Gastrocnemius medialis (tissue), 4 donors: ENCODE results near the gene MYRF. TPM values are rescaled to one million over a fixed set of nuclear protein-coding genes. Genes with fewer than 3 reads are reported as not detected.

Experiments
- ATAC-seq, 2 donors: fragments of 150-250 bp; one replicate each; pipeline ENCODE4 v1.9.1; 2016
- DNase-seq, 2 donors: peaks; one replicate each; pipeline ENCODE4 v3.0.0-alpha.2; 2019
- H3K27ac ChIP-seq, 4 donors: fragments of 200-600 bp; sonication (generic); 1 replicate in 1 of 4; 2 replicates in 3 of 4; pipeline ENCODE4 v1.5.1; 2016 to 2018; ENCODE audit warnings: mild to moderate bottlenecking in 2 of 4, moderate library complexity in 1 of 4
- H3K27me3 ChIP-seq, 3 donors: fragments of 200-600 bp; sonication (generic) in 2 of 3; 1 replicate in 1 of 3; 2 replicates in 2 of 3; pipeline versions ENCODE4 v1.5.1 to v1.6.0; 2016 to 2019; ENCODE audit warnings: mild to moderate bottlenecking in 1 of 3, moderate library complexity in 1 of 3
- H3K36me3 ChIP-seq, 2 donors: fragments of 200-600 bp; sonication (generic) in 1 of 2; one replicate each; pipeline ENCODE4 v1.5.1; 2017 to 2018
- H3K4me1 ChIP-seq, 2 donors: fragments of 200-600 bp; sonication (generic) in 1 of 2; one replicate each; pipeline ENCODE4 v1.5.1; 2016 to 2017; ENCODE audit warnings: mild to moderate bottlenecking in 2 of 2
- H3K4me3 ChIP-seq, 4 donors: fragments of 200-600 bp; sonication (generic) in 3 of 4; 1 replicate in 1 of 4; 2 replicates in 3 of 4; pipeline ENCODE4 v1.5.1; 2016 to 2019; ENCODE audit warnings: mild to moderate bottlenecking in 2 of 4
- H3K9me3 ChIP-seq, 3 donors: fragments of 200-600 bp; sonication (generic) in 2 of 3; 1 replicate in 1 of 3; 2 replicates in 2 of 3; pipeline ENCODE4 v1.5.1; 2016 to 2019
- POLR2A ChIP-seq, 2 donors: fragments of 450-650 bp; IDR thresholded peaks; one replicate each; pipeline ENCODE4 v1.6.1; 2017; ENCODE audit warnings: antibody characterized with exemption in 2 of 2, mild to moderate bottlenecking in 2 of 2, moderate library complexity in 2 of 2
- in situ Hi-C, 4 donors: fragments of 200-750 bp; cut with MboI; loops; one replicate each; pipeline versions ENCODE4 v1.15.0 to v1.8.0; 2017; ENCODE audit warnings: low sequenced_read_pairs in 4 of 4
- intact Hi-C: fragments of 100-400 bp; cut with DNase I; formaldehyde crosslinking; loops from one replicate; pipeline ENCODE4 v1.15.1; 2023; ENCODE audit warnings: low total_unique reads
- total RNA-seq, 4 donors: library from RNA; depleted of rRNA; stranded (reverse); fragments of >200 nt; gene quantifications; one replicate each; pipeline versions ENCODE4 v1.1.0 to v1.2.3, GENCODE V29; 2016
- TF ChIP-seq, protein P1 (sequence below), 5 experiments: fragments of 450-650 bp in 3 of 5; fragments of 200-600 bp in 2 of 5; sonication (generic) in 2 of 5; IDR thresholded peaks in 4 of 5; conservative IDR thresholded peaks in 1 of 5; 1 replicate in 4 of 5; 2 replicates in 1 of 5; pipeline ENCODE4 v1.5.1; 2016 to 2019; ENCODE audit warnings: antibody characterized with exemption in 5 of 5, mild to moderate bottlenecking in 3 of 5, moderate library complexity in 3 of 5

The MYRF gene
- total RNA-seq, 4 donors from 2014 or later = 0.07 TPM; not detected in 3

DNA sequence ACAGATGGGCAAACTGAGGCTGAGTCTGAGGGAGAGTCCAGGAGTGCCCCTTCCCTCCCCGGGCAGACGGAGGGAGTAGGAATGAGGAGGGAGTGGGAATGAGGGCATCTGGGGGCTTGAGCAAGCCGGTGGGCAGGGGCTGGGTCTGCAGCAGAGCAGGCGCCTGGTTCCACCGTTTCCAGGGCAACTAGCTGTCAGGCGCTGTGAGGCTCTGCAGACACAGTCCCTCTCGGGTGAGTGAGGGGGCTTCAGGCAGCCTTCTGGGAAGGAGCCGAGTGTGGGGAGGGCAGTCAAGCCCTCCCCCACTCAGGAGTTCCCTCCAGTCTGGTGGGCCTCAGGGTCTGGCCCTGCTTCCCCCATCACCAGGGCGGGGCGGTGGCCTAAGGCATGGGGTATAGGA lies 20.9 kb downstream of the MYRF start:
- TF ChIP-seq, protein P1, sequence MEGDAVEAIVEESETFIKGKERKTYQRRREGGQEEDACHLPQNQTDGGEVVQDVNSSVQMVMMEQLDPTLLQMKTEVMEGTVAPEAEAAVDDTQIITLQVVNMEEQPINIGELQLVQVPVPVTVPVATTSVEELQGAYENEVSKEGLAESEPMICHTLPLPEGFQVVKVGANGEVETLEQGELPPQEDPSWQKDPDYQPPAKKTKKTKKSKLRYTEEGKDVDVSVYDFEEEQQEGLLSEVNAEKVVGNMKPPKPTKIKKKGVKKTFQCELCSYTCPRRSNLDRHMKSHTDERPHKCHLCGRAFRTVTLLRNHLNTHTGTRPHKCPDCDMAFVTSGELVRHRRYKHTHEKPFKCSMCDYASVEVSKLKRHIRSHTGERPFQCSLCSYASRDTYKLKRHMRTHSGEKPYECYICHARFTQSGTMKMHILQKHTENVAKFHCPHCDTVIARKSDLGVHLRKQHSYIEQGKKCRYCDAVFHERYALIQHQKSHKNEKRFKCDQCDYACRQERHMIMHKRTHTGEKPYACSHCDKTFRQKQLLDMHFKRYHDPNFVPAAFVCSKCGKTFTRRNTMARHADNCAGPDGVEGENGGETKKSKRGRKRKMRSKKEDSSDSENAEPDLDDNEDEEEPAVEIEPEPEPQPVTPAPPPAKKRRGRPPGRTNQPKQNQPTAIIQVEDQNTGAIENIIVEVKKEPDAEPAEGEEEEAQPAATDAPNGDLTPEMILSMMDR (IDR thresholded peaks at IDR 0.05 in 4 of 5, conservative IDR thresholded peaks at IDR 0.05 in 1 of 5) = no peak
- TF ChIP-seq POLR2A (IDR thresholded peaks at IDR 0.05) = no peak
- in situ Hi-C loops = no loop called here
- H3K4me1 ChIP-seq = peaks cover 0 to 5% of the 10 kb centered on the region in 2 donors

GRCh38 chr11:61773809-61774208 lies 21.4 kb downstream of the MYRF start:
- Histone ChIP-seq H3K27ac (no peak overlapping the region), H3K4me1 (peaks cover 0 to 5% of the 10 kb centered on the region in 2 donors), H3K4me3 (no peak overlapping the region), H3K36me3 (no peaks in the 10 kb centered on the region), H3K27me3 (no peaks in the 10 kb centered on the region), H3K9me3 (no peaks in the 10 kb centered on the region)
- intact Hi-C loops (no loop called here), in situ Hi-C loops (no loop called here)
- TF ChIP-seq, protein P1 (IDR thresholded peaks at IDR 0.05 in 4 of 5, conservative IDR thresholded peaks at IDR 0.05 in 1 of 5) = no peak
- no peak for TF ChIP-seq POLR2A (IDR thresholded peaks at IDR 0.05)
- no peak for ATAC-seq
- no peak for DNase-seq

More for the DNA sequence above, 20.9 kb downstream of the MYRF start:
- ATAC-seq (no peak), DNase-seq (no peak)
- no peaks in the 10 kb centered on the region for H3K9me3 ChIP-seq
- intact Hi-C loops = no loop called here
- H3K27me3 ChIP-seq = no peaks in the 10 kb centered on the region
- no peaks in the 10 kb centered on the region for H3K36me3 ChIP-seq
- no peak overlapping the region for H3K4me3 ChIP-seq
- no peak overlapping the region for H3K27ac ChIP-seq

- no peak for DNase-seq
- ATAC-seq = no peak
- TF ChIP-seq, protein P1 (IDR thresholded peaks at IDR 0.05 in 4 of 5, conservative IDR thresholded peaks at IDR 0.05 in 1 of 5) = no peak
- no peak for TF ChIP-seq POLR2A (IDR thresholded peaks at IDR 0.05)
Measured at GRCh38 chr11:61774411-61774810, 22.0 kb downstream of the MYRF start.

DNA sequence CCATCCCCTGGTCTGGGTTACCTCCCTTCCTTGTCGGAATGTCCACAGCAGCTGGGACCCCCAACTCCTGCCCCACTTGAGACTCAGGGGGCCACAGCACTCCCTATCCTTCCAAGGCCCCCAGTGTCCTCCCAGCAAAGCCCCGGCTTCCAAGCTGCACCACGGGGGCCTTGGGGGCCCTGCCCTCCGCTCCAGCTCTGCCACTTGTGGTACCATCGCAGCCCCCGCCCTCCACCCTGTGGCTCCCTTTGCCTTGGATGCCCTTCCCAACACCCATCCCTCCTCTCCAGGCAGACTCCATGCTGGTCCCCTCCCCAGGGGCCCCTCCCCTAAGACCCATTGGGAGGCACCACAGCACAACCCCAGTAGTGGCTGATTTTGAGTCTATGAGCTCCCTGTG lies 22.7 kb downstream of the MYRF start:
- peaks cover 0 to 5% of the 10 kb centered on the region in 2 donors for H3K4me1 ChIP-seq
- H3K36me3 ChIP-seq = no peaks in the 10 kb centered on the region
- TF ChIP-seq POLR2A (IDR thresholded peaks at IDR 0.05) = no peak
- TF ChIP-seq, protein P1 (IDR thresholded peaks at IDR 0.05 in 4 of 5, conservative IDR thresholded peaks at IDR 0.05 in 1 of 5) = no peak
- H3K27me3 ChIP-seq = no peaks in the 10 kb centered on the region
- H3K4me3 ChIP-seq = no peak overlapping the region
- in situ Hi-C loops (loop anchor here in 1 of 4 donors (25.0 kb wide), 1 partner anchor 537 kb away; no protein-coding TSS in a partner anchor), intact Hi-C loops (no loop called here)
- no peak for DNase-seq
- ATAC-seq = no peak
- no peaks in the 10 kb centered on the region for H3K9me3 ChIP-seq
- H3K27ac ChIP-seq = no peak overlapping the region

More at GRCh38 chr11:61774411-61774810, 22.0 kb downstream of the MYRF start:
- H3K27me3 ChIP-seq = no peaks in the 10 kb centered on the region
- H3K9me3 ChIP-seq = no peaks in the 10 kb centered on the region
- no peaks in the 10 kb centered on the region for H3K36me3 ChIP-seq
- peaks cover 0 to 5% of the 10 kb centered on the region in 2 donors for H3K4me1 ChIP-seq
- in situ Hi-C loops (no loop called here), intact Hi-C loops (no loop called here)
- H3K27ac ChIP-seq = no peak overlapping the region
- H3K4me3 ChIP-seq = no peak overlapping the region
